PC-9 (cell line): ENCODE results near the gene ADAMTS12. TPM values are rescaled to one million over a fixed set of nuclear protein-coding genes. Genes with fewer than 3 reads are reported as not detected.

ENCODE experiments used
- BruUV-seq: library from RNA; stranded (reverse); fragments of 400-500 nt; replicated peaks from 2 replicates; lab custom pipeline; 2021; lab: Mats Ljungman, UMichigan
- CTCF ChIA-PET: fragments of 300-600 bp; sonication (Branson Sonifier 250); formaldehyde crosslinking; loops from one replicate; lab custom pipeline; 2022; ENCODE audit warnings: antibody characterized with exemption; lab: Charles Lee
- POLR2A ChIA-PET: fragments of 300-600 bp; sonication (Branson Sonifier 250); formaldehyde crosslinking; loops from one replicate; lab custom pipeline; 2022; ENCODE audit warnings: antibody characterized with exemption; ENCODE audit not compliant: unreplicated experiment; lab: Charles Lee
- DNase-seq, 2 experiments: peaks; one replicate each; pipeline versions ENCODE4 v3.0.0 to v3.0.0-alpha.2; 2015 to 2022; ENCODE audit warnings: mixed read lengths in 1 of 2
- H2AFZ ChIP-seq: fragments of 200-600 bp; sonication (generic); 2 replicates; pipeline ENCODE4 v1.8.1; 2017; ENCODE audit warnings: antibody characterized with exemption
- H3F3A ChIP-seq: fragments of 200-600 bp; sonication (generic); 2 replicates; pipeline ENCODE4 v1.8.1; 2017; ENCODE audit warnings: antibody characterized with exemption, mild to moderate bottlenecking, low read depth; ENCODE audit not compliant: insufficient read depth
- H3K27ac ChIP-seq: fragments of 200-600 bp; sonication (generic); 2 replicates; pipeline ENCODE4 v1.6.1; 2016; ENCODE audit warnings: mixed run types
- H3K27me3 ChIP-seq: fragments of 200-600 bp; sonication (generic); 2 replicates; pipeline ENCODE4 v1.6.1; 2016; ENCODE audit warnings: low read depth, mixed run types; ENCODE audit not compliant: insufficient read depth
- H3K36me3 ChIP-seq: fragments of 200-600 bp; sonication (generic); 2 replicates; pipeline ENCODE4 v1.6.1; 2016; ENCODE audit warnings: low read depth, mixed run types
- H3K4me1 ChIP-seq: fragments of 200-600 bp; sonication (generic); replicated peaks from 2 replicates; pipeline ENCODE4 v1.6.1; 2016; ENCODE audit warnings: mixed run types; ENCODE audit not compliant: insufficient read depth
- H3K4me2 ChIP-seq: fragments of 200-600 bp; sonication (generic); 2 replicates; pipeline ENCODE4 v1.6.1; 2017; ENCODE audit warnings: mixed run types
- H3K4me3 ChIP-seq: fragments of 200-600 bp; sonication (generic); 2 replicates; pipeline ENCODE4 v1.6.1; 2016; ENCODE audit warnings: mixed run types
- H3K79me2 ChIP-seq: fragments of 200-600 bp; sonication (generic); 2 replicates; pipeline ENCODE4 v1.6.1; 2017; ENCODE audit warnings: low read depth, mixed run types
- H3K9me2 ChIP-seq: fragments of 200-600 bp; sonication (generic); 2 replicates; pipeline ENCODE4 v1.8.1; 2017; ENCODE audit warnings: mild to moderate bottlenecking; ENCODE audit not compliant: insufficient read depth
- H3K9me3 ChIP-seq: fragments of 200-600 bp; sonication (generic); 2 replicates; pipeline ENCODE4 v1.8.1; 2016; ENCODE audit warnings: low read depth; ENCODE audit not compliant: insufficient read depth
- H4K20me1 ChIP-seq: fragments of 200-600 bp; sonication (generic); 2 replicates; pipeline ENCODE4 v1.8.1; 2017; ENCODE audit not compliant: insufficient read depth
- EZH2 ChIP-seq: fragments of 200-600 bp; sonication (generic); IDR thresholded peaks from 2 replicates; pipeline ENCODE4 v1.8.0; 2017; ENCODE audit warnings: antibody characterized with exemption, low read depth
- intact Hi-C: fragments of 100-400 bp; cut with micrococcal nuclease; formaldehyde crosslinking; loops from one replicate; pipeline ENCODE4 v1.10.0; 2022; ENCODE audit not compliant: unreplicated experiment
- total RNA-seq: library from RNA; stranded (reverse); gene quantifications from 2 replicates; pipeline ENCODE4 v1.2.3, GENCODE V29; 2021
- TF ChIP-seq, protein P1 (sequence below): fragments of 200-600 bp; sonication (generic); conservative IDR thresholded peaks from 2 replicates; pipeline ENCODE4 v1.6.1; 2017; ENCODE audit warnings: mixed run types, antibody characterized with exemption, mild to moderate bottlenecking, moderate library complexity

ADAMTS12 gene
- total RNA-seq, 1 experiment from 2014 or later = 103 TPM

GRCh38 chr5:33758737-33759136 lies 133.1 kb downstream of the ADAMTS12 start:
- H3K9me2 ChIP-seq = no peaks in the 10 kb centered on the region
- BruUV-seq = no TSS peak
- no peak overlapping the region for H3K27ac ChIP-seq
- intact Hi-C loops = no loop called here
- ChIA-PET CTCF (no interaction called here), POLR2A (no interaction called here)
- H3K27me3 ChIP-seq = no peaks in the 10 kb centered on the region
- H3F3A ChIP-seq = peaks cover 9% of the 10 kb centered on the region
- peaks cover 8% of the 10 kb centered on the region for H3K4me1 ChIP-seq
- no peak overlapping the region for H2AFZ ChIP-seq
- H3K36me3 ChIP-seq = no peaks in the 10 kb centered on the region
- no peak overlapping the region for H3K4me2 ChIP-seq
- H3K79me2 ChIP-seq = peaks cover 63% of the 10 kb centered on the region
- no peak for TF ChIP-seq EZH2
- TF ChIP-seq, protein P1, sequence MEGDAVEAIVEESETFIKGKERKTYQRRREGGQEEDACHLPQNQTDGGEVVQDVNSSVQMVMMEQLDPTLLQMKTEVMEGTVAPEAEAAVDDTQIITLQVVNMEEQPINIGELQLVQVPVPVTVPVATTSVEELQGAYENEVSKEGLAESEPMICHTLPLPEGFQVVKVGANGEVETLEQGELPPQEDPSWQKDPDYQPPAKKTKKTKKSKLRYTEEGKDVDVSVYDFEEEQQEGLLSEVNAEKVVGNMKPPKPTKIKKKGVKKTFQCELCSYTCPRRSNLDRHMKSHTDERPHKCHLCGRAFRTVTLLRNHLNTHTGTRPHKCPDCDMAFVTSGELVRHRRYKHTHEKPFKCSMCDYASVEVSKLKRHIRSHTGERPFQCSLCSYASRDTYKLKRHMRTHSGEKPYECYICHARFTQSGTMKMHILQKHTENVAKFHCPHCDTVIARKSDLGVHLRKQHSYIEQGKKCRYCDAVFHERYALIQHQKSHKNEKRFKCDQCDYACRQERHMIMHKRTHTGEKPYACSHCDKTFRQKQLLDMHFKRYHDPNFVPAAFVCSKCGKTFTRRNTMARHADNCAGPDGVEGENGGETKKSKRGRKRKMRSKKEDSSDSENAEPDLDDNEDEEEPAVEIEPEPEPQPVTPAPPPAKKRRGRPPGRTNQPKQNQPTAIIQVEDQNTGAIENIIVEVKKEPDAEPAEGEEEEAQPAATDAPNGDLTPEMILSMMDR = no peak
- DNase-seq = no peak
- no peak overlapping the region for H3K4me3 ChIP-seq
- no peaks in the 10 kb centered on the region; the same call in 1 of the 2 replicates for H4K20me1 ChIP-seq
- no peaks in the 10 kb centered on the region for H3K9me3 ChIP-seq

GRCh38 chr5:33756491-33756890 lies 135.3 kb downstream of the ADAMTS12 start:
- Histone ChIP-seq H3K79me2 (peaks cover 64% of the 10 kb centered on the region), H3K4me2 (no peak overlapping the region), H3K27me3 (no peaks in the 10 kb centered on the region), H3K4me1 (peaks cover 12% of the 10 kb centered on the region), H3K27ac (no peak overlapping the region), H3K4me3 (no peak overlapping the region), H3F3A (peaks cover 7% of the 10 kb centered on the region), H3K9me2 (no peaks in the 10 kb centered on the region), H3K36me3 (0 out of 2 replicates have a peak, but pooled peaks cover 3% of the 10 kb centered on the region), H4K20me1 (no peaks in the 10 kb centered on the region; the same call in 1 of the 2 replicates), H2AFZ (no peak overlapping the region), H3K9me3 (no peaks in the 10 kb centered on the region)
- POLR2A ChIA-PET = interaction anchor here (0.5 kb wide), 1 partner anchor 91 kb away, joined by 3 read pairs; no protein-coding TSS in a partner anchor
- no TSS peak for BruUV-seq
- no peak for DNase-seq
- TF ChIP-seq, protein P1 = no peak
- no peak for TF ChIP-seq EZH2
- intact Hi-C loops = no loop called here
- CTCF ChIA-PET = no interaction called here

- no peaks in the 10 kb centered on the region for H3K9me2 ChIP-seq
- ChIA-PET POLR2A (no interaction called here), CTCF (no interaction called here)
- intact Hi-C loops = no loop called here
- H3K36me3 ChIP-seq = peaks cover 15% of the 10 kb centered on the region; the same call in 1 of the 2 replicates
- no peak for DNase-seq
- no peak overlapping the region for H3K4me2 ChIP-seq
- H3K4me1 ChIP-seq = peaks cover 12% of the 10 kb centered on the region
- no peaks in the 10 kb centered on the region for H3K9me3 ChIP-seq
- no peak for TF ChIP-seq EZH2
- TF ChIP-seq, protein P1 = no peak
- H3K4me3 ChIP-seq = no peak overlapping the region
- H3K27ac ChIP-seq = no peak overlapping the region
- H3F3A ChIP-seq = peaks cover 14% of the 10 kb centered on the region
- BruUV-seq = no TSS peak
- H2AFZ ChIP-seq = no peak overlapping the region
- peaks cover 60% of the 10 kb centered on the region for H3K79me2 ChIP-seq
- H3K27me3 ChIP-seq = no peaks in the 10 kb centered on the region
- no peaks in the 10 kb centered on the region; the same call in 1 of the 2 replicates for H4K20me1 ChIP-seq
Measured at GRCh38 chr5:33755231-33755630, 136.6 kb downstream of the ADAMTS12 start.
